Epithelial cell of esophagus (primary cell): ENCODE measurements around the gene SNAPC4.

Source experiments
- DNase-seq: peaks from one replicate; pipeline ENCODE4 v3.0.0; 2010; ENCODE audit warnings: low read depth
- H3K4me3 ChIP-seq: 2 replicates; pipeline ENCODE4 v1.5.1; 2011; ENCODE audit warnings: mild to moderate bottlenecking, low read length, control low read depth
- TF ChIP-seq, protein P1 (sequence below): IDR thresholded peaks from 2 replicates; pipeline ENCODE4 v1.5.1; 2011; ENCODE audit warnings: low read depth, mild to moderate bottlenecking, low read length, control low read depth, inconsistent platforms; ENCODE audit not compliant: insufficient read depth; ENCODE audit errors: missing control alignments

SNAPC4 gene

DNA sequence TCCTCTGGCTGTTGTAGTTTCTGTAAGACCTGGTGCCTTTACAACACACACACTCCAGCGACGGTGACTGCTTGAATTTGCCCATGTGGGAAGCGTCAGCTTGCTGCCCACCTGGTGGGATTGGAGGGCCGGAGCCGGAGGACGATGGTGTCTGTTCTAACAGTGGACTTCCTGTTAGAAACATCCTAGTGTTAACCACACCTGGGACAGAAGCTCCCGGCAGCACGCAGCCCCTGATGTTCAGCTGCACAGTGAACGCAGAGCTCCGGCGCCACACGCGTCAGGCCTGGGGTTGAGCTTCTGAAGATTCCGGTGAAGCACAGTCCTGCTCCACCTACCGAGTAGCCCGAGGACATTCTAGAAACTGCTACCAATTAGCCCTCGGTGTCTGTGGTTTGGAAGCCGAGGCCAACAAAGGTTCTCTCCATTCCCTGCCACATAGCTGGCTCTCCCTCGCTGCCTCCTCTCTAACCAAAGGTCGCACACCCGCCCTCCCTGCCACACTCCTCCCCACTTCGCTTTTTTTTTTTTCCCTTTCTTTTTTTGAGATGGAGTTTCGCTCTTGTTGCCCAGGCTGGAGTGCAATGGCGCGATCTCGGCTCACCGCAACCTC is 24.9 kb upstream of the SNAPC4 start:
- TF ChIP-seq, protein P1, sequence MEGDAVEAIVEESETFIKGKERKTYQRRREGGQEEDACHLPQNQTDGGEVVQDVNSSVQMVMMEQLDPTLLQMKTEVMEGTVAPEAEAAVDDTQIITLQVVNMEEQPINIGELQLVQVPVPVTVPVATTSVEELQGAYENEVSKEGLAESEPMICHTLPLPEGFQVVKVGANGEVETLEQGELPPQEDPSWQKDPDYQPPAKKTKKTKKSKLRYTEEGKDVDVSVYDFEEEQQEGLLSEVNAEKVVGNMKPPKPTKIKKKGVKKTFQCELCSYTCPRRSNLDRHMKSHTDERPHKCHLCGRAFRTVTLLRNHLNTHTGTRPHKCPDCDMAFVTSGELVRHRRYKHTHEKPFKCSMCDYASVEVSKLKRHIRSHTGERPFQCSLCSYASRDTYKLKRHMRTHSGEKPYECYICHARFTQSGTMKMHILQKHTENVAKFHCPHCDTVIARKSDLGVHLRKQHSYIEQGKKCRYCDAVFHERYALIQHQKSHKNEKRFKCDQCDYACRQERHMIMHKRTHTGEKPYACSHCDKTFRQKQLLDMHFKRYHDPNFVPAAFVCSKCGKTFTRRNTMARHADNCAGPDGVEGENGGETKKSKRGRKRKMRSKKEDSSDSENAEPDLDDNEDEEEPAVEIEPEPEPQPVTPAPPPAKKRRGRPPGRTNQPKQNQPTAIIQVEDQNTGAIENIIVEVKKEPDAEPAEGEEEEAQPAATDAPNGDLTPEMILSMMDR = no peak
- no peak for DNase-seq
- H3K4me3 ChIP-seq = no peak overlapping the region

DNA sequence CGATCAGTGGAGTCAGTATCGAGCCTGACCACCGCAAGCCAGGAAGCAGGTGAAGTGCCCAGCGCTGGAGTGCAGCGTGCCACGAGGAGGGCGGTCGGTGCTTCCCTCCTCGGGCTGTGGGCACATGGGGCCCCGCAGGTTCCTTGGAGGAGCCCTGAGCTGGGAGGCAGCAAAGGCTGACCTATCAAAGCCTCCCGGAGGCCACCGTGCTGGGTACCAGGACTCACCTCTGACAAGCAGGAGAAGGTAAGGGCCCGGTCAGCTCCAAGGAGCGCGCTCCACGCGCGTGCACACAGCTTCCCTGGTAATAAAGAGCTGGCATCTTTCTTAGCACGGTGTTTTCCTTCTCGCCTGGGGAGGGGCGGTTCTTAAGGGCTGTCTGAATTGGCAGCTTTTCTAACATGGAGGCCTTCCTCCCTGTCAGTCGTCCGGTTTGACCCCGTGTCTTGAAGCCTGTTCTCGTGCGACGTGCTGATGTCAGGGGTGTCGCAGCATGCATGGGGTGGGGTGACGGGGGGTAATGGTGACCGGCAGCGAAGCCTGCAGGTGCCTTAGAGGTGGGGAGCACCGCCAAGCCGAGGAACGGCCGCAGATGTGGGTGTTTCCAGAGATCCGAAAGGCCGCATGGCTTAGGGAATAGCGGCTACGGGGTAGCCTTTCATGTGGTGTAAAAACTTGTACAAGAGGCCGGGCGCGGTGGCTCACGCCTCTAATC is 23.6 kb upstream of the SNAPC4 start:
- no peak for DNase-seq
- no peak overlapping the region for H3K4me3 ChIP-seq
- TF ChIP-seq, protein P1 = no peak

DNA sequence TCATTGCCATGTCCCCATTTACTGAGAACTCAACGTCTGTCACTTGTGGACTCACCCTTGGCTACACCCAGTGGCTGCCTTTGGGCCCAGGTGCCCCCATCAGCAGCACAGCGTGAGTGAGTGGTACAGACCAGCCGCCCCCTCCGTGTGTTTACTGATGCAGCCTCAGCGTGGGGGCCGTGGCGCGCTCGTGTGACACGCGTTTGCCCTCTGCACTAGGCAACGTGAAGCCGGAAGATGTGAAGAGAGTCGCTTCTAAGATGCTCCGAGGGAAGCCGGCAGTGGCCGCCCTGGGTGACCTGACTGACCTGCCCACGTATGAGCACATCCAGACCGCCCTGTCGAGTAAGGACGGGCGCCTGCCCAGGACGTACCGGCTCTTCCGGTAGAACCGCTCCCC is 22.9 kb upstream of the SNAPC4 start:
- DNase-seq = no peak
- H3K4me3 ChIP-seq = no peak overlapping the region
- TF ChIP-seq, protein P1 = no peak

- H3K4me3 ChIP-seq = no peak overlapping the region
- TF ChIP-seq, protein P1 = no peak
- no peak for DNase-seq
Measured at GRCh38 chr9:136421791-136422190, 21.8 kb upstream of the SNAPC4 start.

DNA sequence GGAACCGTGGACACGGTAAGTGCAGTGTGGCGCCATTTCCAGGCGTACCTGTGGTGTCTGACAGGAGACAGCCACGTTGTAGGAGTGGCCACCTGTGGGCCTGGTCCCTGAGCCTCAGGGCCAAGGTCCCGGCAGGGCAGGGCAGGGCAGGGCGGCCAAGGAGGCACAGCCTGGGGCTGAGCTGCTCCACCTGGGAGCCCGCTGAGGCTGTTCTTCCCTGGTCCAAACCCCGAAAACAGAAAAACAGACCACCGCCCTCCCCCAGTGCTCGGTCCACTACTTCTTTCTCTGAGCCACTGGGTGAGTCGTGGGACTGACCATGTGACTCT is 19.1 kb upstream of the SNAPC4 start:
- H3K4me3 ChIP-seq = no peak overlapping the region
- no peak for DNase-seq
- TF ChIP-seq, protein P1 = no peak

DNA sequence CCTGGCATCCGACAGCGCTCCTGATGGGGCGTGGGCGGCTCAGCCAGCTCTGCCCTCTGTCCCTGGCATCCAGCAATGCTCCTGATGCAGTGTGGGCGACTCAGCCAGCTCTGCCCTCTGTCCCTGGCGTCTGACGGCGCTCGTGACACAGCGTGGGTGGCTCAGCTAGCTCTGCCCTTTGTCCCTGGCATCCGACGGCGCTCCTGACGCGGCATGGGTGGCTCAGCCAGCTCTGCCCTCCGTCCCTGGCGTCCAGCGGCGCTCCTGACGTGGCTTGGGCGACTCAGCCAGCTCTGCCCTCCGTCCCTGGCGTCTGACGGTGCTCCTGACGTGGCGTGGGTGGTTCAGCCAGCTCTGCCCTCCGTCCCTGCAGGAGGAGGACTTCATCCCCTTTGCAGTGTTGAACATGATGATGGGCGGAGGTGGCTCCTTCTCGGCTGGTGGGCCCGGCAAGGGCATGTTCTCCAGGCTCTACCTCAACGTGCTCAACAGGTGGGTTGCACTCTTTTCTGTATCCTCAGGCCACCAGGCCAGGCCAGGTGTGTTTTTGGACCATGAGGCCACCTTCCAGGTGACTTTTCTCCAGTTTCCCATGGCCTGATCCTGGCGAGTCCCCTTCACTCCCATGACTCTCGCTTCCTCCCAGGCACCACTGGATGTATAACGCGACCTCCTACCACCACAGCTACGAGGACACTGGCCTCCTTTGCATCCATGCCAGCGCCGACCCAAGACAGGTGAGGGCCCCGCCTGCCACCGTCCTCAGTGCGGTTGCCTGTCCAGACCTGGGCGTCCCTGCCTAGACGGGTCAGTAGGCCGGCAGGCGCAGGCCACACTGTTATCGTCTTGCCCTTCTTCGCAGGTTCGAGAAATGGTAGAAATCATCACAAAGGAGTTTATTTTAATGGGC is 18.5 kb upstream of the SNAPC4 start:
- DNase-seq = no peak
- H3K4me3 ChIP-seq = no peak overlapping the region
- TF ChIP-seq, protein P1 = no peak
